Loucy (cell line): ENCODE measurements around the gene HUS1B.

Source experiments
- EZH2phosphoT487 ChIP-seq: fragments of 200-600 bp; IDR thresholded peaks from 2 replicates; pipeline ENCODE4 v1.6.1; 2018; ENCODE audit warnings: antibody characterized with exemption, mild to moderate bottlenecking, moderate library complexity, borderline replicate concordance
- TF ChIP-seq, protein P1 (sequence below): fragments of 200-600 bp; sonication (generic); conservative IDR thresholded peaks from 2 replicates; pipeline ENCODE4 v1.5.1; 2014; ENCODE audit warnings: mild to moderate bottlenecking, antibody characterized with exemption, low read length

- TF ChIP-seq, protein P1, sequence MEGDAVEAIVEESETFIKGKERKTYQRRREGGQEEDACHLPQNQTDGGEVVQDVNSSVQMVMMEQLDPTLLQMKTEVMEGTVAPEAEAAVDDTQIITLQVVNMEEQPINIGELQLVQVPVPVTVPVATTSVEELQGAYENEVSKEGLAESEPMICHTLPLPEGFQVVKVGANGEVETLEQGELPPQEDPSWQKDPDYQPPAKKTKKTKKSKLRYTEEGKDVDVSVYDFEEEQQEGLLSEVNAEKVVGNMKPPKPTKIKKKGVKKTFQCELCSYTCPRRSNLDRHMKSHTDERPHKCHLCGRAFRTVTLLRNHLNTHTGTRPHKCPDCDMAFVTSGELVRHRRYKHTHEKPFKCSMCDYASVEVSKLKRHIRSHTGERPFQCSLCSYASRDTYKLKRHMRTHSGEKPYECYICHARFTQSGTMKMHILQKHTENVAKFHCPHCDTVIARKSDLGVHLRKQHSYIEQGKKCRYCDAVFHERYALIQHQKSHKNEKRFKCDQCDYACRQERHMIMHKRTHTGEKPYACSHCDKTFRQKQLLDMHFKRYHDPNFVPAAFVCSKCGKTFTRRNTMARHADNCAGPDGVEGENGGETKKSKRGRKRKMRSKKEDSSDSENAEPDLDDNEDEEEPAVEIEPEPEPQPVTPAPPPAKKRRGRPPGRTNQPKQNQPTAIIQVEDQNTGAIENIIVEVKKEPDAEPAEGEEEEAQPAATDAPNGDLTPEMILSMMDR = no peak
- TF ChIP-seq EZH2phosphoT487 = no peak
Observed at GRCh38 chr6:699319-699718, 42.4 kb upstream of the HUS1B start.
